Measurements from ENCODE around the gene ZCCHC14. TPM values are rescaled to one million over a fixed set of nuclear protein-coding genes. Genes with fewer than 3 reads are reported as not detected.

Gene ZCCHC14
- total and polyA plus RNA-seq, 2 of the 13 experiments (the other 11 are each of a cell fraction or from before 2014, with no cell fraction given), result 12.4 to 12.5 TPM

DNA sequence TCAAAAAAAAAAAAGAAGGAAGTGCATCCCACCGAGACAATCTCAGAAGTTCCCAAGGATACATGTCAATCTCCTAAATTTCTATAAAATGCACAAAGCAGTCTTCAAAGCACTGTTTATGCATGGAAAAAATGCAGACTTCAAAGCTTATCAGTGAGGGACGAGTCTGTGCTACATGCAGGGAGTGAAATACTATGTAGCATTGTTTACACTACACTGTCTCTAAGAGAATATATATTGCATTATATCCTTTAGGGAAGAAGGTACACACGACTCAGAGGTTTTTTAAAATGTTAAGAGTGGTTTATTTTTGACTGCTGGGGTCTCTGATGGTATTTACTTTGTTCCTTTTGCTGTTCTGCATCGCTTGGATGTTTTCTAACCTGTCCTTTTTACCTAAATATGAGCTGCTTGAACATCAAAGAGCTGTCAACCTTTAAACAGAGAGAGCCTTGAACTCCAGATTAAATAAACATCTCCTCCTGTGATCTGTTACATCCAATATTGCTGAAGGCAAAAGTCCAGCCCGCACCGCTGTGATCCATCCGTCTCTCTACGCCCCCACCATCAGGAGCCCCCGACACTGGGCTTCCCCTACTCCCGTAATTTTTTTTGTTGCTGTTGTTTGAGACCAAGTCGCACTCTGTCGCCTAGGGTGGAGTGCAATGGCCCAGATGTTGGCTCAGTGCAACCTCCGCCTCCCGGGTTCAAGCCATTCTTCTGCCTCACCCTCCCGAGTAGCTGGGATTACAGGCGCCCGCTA, 110.6 kb downstream of the ZCCHC14 start (continued):
- TF ChIP-seq, protein P1, sequence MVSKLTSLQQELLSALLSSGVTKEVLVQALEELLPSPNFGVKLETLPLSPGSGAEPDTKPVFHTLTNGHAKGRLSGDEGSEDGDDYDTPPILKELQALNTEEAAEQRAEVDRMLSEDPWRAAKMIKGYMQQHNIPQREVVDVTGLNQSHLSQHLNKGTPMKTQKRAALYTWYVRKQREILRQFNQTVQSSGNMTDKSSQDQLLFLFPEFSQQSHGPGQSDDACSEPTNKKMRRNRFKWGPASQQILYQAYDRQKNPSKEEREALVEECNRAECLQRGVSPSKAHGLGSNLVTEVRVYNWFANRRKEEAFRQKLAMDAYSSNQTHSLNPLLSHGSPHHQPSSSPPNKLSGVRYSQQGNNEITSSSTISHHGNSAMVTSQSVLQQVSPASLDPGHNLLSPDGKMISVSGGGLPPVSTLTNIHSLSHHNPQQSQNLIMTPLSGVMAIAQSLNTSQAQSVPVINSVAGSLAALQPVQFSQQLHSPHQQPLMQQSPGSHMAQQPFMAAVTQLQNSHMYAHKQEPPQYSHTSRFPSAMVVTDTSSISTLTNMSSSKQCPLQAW (CRISPR knock-in tag; IDR thresholded peaks at IDR 0.05), result peak; percentile 80
- TF ChIP-seq NCOA1 (CRISPR knock-in tag; IDR thresholded peaks at IDR 0.05) (peak; percentile 97; the same call in 1 of the 2 replicates), ELF3 (CRISPR knock-in tag; IDR thresholded peaks at IDR 0.05) (peak; percentile 87), SNAI1 (CRISPR knock-in tag; IDR thresholded peaks at IDR 0.05; ENCODE audit: borderline replicate concordance) (no peak), MAF1 (CRISPR knock-in tag; IDR thresholded peaks at IDR 0.05; ENCODE audit: borderline replicate concordance) (no peak), RXRA (CRISPR knock-in tag; IDR thresholded peaks at IDR 0.05) (peak; percentile 94; the same call in 1 of the 2 replicates), ZFX (CRISPR knock-in tag; IDR thresholded peaks at IDR 0.05; ENCODE audit: low read depth) (no peak; the same call in 1 of the 2 replicates), PRMT3 (CRISPR knock-in tag; IDR thresholded peaks at IDR 0.05; ENCODE audit: borderline replicate concordance, low read depth) (peak; percentile 65; the same call in 1 of the 2 replicates), RCOR2 (CRISPR knock-in tag; IDR thresholded peaks at IDR 0.05) (peak; percentile 93), ZNF20 (CRISPR knock-in tag; IDR thresholded peaks at IDR 0.05) (no peak), ZNF460 (CRISPR knock-in tag; IDR thresholded peaks at IDR 0.05; ENCODE audit: borderline replicate concordance) (no peak), ZNF773 (CRISPR knock-in tag; IDR thresholded peaks at IDR 0.05; ENCODE audit: borderline replicate concordance) (no peak), SRY (CRISPR knock-in tag; IDR thresholded peaks at IDR 0.05) (no peak), SIX1 (CRISPR knock-in tag; IDR thresholded peaks at IDR 0.05; ENCODE audit: borderline replicate concordance) (peak; percentile 100), JUNB (CRISPR knock-in tag; IDR thresholded peaks at IDR 0.05; ENCODE audit: borderline replicate concordance) (0 out of 2 replicates have a peak, but pooled peaks have one; percentile 25), ZNF598 (CRISPR knock-in tag; IDR thresholded peaks at IDR 0.05; ENCODE audit: borderline replicate concordance) (no peak), ZNF605 (CRISPR knock-in tag; IDR thresholded peaks at IDR 0.05) (peak; percentile 74; the same call in 1 of the 2 replicates), ZMAT3 (CRISPR knock-in tag; conservative IDR thresholded peaks at IDR 0.05) (peak; percentile 7; the same call in 1 of the 2 replicates), MEIS2 (CRISPR knock-in tag; IDR thresholded peaks at IDR 0.05) (peak; percentile 100), CBFB (CRISPR knock-in tag; IDR thresholded peaks at IDR 0.05) (peak; percentile 80), ZC3H4 (CRISPR knock-in tag; IDR thresholded peaks at IDR 0.05; ENCODE audit: borderline replicate concordance) (no peak)
- TF ChIP-seq, protein P2, sequence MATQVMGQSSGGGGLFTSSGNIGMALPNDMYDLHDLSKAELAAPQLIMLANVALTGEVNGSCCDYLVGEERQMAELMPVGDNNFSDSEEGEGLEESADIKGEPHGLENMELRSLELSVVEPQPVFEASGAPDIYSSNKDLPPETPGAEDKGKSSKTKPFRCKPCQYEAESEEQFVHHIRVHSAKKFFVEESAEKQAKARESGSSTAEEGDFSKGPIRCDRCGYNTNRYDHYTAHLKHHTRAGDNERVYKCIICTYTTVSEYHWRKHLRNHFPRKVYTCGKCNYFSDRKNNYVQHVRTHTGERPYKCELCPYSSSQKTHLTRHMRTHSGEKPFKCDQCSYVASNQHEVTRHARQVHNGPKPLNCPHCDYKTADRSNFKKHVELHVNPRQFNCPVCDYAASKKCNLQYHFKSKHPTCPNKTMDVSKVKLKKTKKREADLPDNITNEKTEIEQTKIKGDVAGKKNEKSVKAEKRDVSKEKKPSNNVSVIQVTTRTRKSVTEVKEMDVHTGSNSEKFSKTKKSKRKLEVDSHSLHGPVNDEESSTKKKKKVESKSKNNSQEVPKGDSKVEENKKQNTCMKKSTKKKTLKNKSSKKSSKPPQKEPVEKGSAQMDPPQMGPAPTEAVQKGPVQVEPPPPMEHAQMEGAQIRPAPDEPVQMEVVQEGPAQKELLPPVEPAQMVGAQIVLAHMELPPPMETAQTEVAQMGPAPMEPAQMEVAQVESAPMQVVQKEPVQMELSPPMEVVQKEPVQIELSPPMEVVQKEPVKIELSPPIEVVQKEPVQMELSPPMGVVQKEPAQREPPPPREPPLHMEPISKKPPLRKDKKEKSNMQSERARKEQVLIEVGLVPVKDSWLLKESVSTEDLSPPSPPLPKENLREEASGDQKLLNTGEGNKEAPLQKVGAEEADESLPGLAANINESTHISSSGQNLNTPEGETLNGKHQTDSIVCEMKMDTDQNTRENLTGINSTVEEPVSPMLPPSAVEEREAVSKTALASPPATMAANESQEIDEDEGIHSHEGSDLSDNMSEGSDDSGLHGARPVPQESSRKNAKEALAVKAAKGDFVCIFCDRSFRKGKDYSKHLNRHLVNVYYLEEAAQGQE (IDR thresholded peaks at IDR 0.05; ENCODE audit: borderline replicate concordance in 1 of 2, low read depth in 1 of 2, low read length in 2 of 2), result peak in 1 of 2 experiments; percentile 60; a peak in 2 of 4 replicates
- TF ChIP-seq, protein P3, sequence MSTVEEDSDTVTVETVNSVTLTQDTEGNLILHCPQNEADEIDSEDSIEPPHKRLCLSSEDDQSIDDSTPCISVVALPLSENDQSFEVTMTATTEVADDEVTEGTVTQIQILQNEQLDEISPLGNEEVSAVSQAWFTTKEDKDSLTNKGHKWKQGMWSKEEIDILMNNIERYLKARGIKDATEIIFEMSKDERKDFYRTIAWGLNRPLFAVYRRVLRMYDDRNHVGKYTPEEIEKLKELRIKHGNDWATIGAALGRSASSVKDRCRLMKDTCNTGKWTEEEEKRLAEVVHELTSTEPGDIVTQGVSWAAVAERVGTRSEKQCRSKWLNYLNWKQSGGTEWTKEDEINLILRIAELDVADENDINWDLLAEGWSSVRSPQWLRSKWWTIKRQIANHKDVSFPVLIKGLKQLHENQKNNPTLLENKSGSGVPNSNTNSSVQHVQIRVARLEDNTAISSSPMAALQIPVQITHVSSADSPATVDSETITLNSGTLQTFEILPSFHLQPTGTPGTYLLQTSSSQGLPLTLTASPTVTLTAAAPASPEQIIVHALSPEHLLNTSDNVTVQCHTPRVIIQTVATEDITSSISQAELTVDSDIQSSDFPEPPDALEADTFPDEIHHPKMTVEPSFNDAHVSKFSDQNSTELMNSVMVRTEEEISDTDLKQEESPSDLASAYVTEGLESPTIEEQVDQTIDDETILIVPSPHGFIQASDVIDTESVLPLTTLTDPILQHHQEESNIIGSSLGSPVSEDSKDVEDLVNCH (CRISPR knock-in tag; IDR thresholded peaks at IDR 0.05), result no peak

Measured in HepG2 (cell line).